Prostate gland (tissue), 2 donors: ENCODE data around the gene RGS3.

Source experiments
- CTCF ChIP-seq, 4 experiments: fragments of 200-600 bp in 2 of 4; fragments of 450-650 bp in 2 of 4; sonication (generic) in 2 of 4; IDR thresholded peaks; 1 replicate in 3 of 4; 2 replicates in 1 of 4; pipeline ENCODE4 v1.5.1; 2016 to 2019; ENCODE audit warnings: antibody characterized with exemption in 4 of 4, mild to moderate bottlenecking in 2 of 4, moderate library complexity in 2 of 4
- POLR2A ChIP-seq: fragments of 450-650 bp; IDR thresholded peaks from one replicate; pipeline ENCODE4 v1.6.1; 2016; ENCODE audit warnings: antibody characterized with exemption, mild to moderate bottlenecking

- TF ChIP-seq POLR2A (no peak), CTCF (IDR thresholded peaks at IDR 0.05) (no peak)
These were observed 67.4 kb downstream of the RGS3 start for GRCh38 chr9:113530942-113531341.
